Activated gamma-delta T cell (primary cell): ENCODE measurements around the gene SLC16A10.
"Not testable (repeated sequence)": the region's sequence is repeated elsewhere in the genome, so short reads cannot be mapped to it uniquely, and the experiment has no call there.

Source experiments
- DNase-seq: peaks from one replicate; lab custom pipeline; 2025; lab: John Stamatoyannopoulos, UW

Gene SLC16A10

DNA sequence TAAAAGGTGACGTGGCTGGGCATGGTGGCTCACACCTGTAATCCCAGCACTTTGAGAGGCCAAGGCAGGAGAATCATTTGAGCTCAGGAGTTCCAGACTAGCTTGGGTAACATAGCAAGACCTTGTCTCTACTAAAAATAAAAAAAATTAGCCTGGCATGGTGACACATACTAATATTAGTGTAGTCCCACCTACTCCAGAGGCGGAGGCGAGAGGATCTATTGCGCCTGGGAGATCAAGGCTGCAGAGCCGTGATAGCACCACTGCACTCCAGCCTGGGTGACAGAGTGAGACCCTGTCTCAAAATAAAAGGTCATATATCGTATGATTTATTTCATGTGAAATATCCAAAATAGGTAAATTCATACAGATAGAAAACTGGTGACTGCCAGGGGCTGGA is 132.5 kb downstream of the SLC16A10 start:
- DNase-seq = no peak

DNA sequence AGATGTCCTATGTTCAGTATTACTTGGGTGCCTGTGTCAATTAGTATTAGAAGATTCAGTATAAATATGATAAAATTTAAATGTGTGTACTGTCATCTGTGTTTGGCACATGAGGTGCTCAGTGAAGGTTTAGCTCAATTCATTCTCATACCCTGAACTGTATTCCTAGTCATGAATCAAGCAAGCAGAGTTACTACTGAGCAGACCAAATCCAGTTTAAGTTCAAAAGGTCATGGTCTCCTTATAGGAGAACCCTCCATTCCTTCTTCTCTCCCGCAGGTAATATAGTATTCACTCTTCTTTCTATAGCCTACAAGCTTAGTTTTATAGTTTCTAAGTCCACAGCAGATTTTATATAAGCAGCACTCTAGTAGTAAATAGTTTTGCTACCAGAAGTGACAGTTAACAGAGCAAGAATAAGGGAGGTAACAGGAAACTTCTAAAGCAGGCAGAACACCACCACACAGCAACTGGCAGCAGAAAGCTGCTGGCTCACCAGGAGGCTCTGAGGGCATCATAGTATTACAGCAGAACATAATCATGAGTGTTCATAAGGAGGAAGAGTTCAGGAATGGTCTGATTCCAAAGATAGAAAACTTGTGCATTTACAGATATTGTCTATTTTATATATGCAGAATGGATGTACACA is 133.2 kb downstream of the SLC16A10 start:
- no peak for DNase-seq

DNA sequence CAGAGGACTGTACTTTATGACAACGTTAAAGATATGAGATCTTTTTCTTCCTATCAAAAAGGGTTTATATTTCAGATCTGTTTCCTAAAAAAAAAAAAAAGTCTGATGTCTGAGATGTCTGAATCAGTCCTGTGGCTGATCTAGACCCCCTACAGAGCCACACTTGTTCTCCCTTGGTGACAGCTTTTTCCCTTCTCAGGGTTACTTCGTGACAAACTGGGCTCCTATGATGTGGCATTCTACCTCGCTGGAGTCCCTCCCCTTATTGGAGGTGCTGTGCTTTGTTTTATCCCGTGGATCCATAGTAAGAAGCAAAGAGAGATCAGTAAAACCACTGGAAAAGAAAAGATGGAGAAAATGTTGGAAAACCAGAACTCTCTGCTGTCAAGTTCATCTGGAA is 134.5 kb downstream of the SLC16A10 start:
- no peak for DNase-seq

DNA sequence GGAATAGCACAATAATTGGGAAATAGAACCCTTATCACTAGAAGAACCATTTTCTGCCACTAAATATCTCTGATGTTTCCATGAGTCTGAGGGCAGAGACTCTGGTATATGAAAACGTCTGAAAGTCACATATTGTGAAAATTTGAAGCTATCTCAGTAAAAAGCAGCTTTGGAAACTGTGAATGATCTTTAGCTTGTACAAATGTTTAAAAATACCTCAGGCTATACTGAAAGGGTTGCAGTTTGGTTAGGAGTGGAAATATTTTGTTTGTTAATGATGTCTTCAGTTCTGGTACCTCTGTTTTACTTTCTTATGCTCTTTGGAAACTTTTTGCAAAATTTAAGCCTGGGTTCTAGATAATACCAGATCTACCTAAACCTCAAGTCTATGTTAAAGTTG is 135.0 kb downstream of the SLC16A10 start:
- no peak for DNase-seq

DNA sequence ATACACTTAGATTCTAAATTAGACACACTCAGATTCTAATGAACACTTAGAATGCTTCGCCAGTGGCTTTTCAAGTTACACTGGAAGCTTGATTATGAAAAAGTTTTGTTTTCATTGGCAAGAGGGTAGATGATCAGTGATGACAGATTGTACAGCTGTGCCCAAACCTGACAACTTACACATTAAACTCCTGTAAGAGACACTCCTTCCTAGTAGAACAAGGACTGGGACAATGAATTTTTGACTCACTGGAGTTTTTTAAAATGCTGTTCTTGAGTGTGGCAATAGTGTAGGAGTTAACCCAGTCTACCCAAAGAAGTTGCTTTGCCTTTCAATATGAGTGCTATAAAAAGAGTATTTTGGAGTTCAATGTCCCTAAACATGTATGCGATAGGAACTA is 140.8 kb downstream of the SLC16A10 start:
- no peak for DNase-seq

DNA sequence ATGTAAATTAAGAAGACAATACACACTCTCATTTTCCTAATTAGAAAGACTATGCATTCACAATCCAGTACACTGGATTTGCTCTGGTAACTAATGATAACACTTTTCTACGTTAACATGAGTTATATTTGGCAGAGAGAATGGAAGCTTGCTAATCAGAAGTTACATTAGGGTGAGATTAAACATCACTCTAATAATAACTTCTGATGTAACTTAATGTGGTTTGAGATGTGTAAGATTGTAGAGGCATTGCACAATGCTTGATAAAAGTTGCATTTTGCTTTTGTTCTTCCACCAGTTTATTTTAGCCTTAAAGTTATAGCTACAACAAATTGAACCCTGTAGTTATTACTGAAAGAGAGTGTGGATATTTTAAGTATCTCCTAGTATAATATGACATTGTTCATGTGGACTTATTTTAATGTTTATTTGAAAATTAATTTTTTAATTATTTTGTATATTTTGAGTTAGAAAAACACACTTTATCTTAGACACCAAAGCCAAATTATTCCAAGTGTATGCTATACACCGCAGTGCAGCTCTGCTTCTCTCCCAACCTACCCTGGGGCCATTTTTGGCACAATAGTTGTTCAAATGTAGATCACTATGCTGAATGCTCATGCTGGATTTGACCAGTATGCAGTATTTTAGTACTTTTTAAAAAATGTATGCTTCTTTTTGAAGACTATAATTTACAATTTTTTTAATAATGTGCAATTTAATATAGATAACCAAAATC is 143.2 kb downstream of the SLC16A10 start:
- no peak for DNase-seq

DNA sequence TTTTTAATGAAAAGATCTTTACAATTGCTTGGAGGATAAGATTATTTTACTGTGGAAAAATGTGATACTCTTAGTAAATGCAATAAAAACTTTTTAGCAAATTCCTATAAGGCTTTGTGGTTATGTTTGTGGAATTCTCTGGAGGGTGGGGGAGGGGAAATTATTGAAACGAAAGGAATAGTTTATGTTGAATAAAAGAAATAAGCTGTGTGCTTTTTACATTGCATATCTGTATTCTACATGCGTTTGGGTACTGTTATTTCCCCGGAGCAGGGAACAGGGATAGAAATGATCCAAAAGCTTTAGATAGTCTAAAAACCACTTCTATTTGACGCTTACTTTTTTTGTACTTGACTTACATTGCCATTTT is 143.8 kb downstream of the SLC16A10 start:
- DNase-seq = no peak

DNA sequence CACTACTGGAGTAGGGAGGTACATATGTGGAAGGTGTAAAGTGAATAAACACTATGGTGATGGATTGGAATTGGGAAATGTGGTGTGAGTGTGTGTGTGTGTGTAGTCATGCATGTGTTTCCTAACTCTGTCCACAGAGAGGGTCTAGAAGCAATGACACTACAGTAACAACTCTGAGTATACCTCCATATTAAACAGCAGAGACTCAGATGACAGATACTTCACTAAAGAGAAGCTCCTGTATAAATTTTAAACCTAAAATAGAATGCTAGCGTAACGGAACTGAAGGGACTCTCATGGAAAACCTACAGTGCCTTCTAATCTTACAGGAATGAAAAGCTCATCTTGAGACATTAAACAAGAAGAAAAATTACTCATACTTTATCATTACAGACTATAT is 150.5 kb downstream of the SLC16A10 start:
- DNase-seq = no peak

DNA sequence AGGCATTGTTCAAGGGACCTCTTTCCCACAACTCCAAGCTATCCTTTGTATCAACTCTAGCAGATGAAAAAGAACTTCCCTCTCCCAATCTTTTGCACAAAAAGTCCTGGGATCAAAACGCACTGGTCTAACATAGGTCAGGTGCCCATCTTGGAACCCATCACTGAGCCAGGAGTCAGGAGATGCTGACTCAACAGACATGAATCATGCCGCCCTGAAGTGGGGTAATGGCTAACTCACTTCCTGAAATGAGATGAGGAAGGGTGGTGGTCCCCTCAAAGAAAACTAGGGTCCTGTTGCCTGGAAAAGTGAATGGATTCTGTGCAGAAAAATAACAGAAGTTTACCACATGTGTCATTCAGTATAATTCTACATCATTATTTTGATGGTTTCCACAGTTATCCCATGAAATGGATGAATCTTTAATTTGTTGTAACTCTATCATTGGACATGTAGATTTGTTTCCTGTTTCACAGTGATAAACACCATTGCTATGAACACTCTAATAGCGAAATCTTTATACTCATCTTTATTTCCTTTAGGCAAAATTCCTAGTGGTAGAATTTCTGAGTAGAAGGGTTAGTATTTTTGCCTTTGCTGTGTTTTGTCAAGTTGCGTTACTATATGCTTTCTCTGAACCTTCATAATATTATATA is 151.3 kb downstream of the SLC16A10 start:
- no peak for DNase-seq

DNA sequence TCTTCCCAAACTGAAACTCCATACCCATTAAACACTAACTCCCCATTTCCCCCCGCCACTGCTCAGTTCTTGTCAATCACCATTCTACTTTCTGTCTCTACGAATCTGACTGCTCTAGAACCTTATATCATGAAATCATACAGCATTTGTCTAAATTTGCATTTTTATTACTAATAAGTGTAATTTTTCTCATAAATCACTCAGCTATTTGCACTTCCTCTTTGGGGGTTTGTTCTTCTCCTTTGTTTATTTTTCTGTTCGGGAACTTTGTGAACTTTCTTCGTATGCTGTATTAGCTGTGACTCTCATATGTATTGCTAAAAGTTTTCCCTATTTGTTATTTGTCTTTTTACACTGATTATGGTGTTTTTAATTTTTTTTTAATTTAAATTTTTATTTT is 152.2 kb downstream of the SLC16A10 start:
- no peak for DNase-seq

DNA sequence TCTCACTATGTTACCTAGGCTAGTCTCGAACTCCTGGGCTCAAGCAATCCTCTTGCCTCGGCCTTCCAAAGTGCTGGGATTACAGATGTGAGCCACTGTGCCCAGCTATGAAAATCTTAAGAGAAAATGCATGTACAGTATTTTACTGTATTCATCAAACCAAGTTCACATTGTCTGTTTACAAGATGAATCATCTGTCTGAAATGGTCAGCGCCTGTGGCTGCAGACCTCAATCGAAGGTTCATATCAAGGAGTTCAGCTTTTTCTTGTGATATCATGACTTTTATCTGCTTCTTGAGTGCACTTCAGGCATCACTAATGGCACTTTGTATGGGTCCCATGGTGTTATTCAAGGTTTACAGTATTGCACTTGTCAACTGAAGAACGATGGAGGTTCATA is 155.1 kb downstream of the SLC16A10 start:
- no peak for DNase-seq

DNA sequence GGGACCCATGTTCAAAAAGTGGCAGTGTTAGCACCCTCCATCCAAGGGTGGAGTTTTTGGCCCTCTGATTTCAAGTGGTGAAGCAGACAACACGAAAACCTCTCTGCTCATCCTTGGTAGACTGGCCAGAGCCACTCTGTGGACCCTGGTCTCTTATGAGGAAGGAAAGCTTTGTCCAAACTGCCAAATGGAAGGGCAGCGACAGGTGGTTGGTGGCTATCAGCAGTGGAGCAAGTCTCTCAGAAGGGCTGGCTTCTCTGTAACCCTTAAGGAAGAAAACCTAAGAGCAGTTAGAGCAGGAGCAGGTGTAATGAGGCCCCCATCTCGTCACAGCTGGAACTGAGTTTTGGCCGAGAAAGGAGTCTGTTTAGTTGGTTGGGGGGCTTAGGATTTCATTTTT is 155.8 kb downstream of the SLC16A10 start:
- DNase-seq = no peak

DNA sequence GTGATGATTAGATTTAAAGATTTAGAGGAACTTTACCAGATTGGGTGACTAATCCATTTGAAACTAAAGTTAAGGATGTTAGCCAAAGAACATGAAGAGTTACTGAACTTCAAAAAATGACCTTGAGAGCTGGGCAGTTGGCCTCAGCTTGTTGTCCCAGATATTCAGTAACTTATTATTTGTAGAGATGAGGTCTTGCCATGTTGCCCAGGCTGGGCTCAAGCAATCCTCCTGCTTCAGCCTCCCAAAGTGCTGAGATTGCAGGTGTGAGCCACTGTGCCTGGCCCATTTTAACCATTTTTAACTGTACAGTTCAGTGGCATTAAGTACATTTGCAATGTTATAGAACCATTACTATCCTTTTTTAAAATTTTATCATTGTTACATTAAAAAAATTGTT is 161.5 kb downstream of the SLC16A10 start:
- DNase-seq = no peak

DNA sequence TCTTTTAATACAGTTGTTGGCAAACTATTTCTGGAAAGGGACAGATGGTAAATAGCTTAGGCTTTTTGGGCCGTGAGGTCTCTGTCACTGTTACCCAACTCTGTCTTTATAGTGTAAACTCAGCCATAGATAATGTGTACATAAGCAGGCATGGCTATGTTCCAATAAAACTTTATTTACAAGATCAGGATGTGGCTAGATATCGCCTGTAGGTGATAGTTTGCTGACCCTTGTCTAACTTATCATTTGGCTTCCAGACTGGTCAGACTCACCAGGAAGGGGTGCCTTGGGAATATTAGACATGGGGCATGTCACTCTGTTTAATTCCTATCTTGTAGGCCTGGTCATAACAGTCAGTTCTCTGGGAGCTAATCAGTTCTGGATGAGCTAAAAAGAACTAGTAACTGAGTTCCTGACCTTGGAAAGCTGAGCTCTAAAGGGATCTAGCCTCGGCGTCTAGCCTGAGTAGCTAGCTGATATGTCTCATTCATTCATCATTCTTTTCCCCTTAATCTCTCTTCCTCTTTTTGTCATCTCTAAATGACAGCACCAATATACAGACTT is 163.6 kb downstream of the SLC16A10 start:
- DNase-seq = no peak

DNA sequence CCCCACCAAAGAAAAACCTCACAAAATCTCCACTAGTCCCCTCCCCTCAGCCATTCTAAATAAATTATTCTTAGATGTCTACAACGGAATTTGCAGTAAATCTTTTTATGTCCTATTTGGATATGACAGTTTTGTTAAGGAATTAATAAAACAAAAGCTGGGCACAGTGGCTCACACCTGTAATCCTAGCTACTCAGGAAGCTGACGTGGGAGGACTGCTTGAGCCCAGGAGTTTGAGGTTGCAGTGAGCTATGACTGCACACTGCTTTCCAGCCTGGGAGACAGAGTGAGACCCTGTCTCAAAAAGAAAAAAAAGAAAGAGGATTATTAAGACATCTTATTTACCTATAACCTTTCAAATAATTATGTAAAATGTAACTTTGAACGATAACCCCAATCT is 165.4 kb downstream of the SLC16A10 start:
- no peak for DNase-seq

DNA sequence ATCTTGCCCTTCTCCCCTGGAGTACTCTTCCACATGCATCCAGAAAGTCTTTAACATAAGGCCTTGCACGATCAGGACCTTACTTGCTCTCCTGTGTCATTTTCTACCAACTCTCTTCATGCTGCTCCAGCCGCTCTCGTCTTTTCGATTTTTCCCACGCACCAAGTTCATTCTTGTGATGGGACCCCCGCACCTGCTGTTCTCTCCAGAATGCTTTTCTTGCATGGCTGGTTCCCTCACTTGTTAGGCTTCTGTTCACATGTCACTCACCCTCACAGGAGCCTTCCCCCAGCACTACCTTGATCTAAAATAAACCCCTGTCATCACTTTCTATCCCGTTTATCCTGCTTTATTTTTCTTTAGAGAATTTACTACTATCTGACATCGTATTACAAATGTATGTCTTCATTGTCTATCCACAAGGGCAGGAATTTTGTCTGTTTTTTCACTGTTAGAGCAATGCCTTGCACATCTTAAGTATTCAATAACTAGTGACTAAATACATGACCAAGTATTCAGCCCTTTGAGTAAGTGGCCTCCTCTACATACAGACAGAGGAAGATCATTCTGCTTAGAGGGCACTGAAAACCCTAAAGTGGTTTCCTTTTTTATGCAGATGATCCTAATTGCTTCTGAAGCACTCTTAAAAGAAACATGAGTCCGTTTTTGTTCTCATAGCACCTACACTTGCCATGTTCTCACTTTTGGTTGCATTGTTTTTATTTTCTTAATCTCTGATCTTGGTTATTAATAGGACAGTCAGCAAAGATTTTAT is 166.9 kb downstream of the SLC16A10 start:
- DNase-seq = no peak

DNA sequence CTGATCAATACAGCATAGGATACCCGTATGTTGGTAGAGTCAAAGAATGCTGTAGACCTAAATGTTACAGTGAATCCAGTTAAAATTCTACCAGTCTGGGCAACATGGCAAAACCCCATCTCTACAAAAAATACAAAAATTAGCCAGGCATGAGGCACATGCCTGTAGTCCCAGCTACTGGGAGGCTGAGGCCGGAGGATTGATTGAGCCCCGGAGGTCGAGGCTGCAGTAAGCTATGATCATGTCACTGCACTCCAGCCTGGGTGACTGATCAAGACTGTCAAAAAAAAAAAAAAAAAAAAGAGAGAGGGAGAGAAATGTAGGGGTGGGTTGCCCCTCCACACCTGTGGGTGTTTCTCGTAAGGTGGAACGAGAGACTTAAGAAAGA is 167.5 kb downstream of the SLC16A10 start:
- no peak for DNase-seq

DNA sequence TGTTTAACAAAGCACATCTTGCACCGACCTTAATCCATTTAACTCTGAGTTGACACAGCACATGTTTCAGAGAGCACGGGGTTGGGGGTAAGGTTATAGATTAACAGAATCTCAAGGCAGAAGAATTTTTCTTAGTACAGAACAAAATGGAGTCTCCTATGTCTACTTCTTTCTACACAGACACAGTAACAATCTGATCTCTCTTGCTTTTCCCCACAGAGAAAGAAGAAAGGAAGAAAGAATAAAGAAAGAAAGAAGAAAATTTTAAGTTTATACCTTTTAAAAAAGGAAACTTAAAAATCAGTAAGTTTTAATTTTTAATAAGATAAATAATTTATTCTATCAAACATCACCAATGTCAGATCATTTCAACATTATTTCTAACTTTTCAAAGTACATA is 168.5 kb downstream of the SLC16A10 start:
- DNase-seq = not testable (repeated sequence)

DNA sequence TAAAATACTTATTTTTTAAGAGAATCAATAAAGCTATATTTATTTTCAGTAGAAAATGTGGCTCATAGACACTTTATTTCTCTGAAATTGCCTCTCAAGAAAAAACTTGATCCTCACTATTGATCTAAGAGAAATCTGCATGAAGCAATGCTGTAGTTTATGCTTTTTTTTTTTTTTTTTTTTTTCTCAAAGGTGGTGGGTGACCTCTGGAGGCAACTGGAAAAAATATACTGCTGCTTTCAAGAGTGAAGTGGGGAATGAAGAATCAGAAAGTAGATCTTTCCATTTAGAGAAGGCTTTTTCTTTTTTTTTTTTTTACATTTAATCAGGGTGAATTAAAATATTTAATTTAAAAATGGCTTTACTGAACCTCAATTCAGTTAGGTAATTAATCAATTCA is 169.3 kb downstream of the SLC16A10 start:
- no peak for DNase-seq

DNA sequence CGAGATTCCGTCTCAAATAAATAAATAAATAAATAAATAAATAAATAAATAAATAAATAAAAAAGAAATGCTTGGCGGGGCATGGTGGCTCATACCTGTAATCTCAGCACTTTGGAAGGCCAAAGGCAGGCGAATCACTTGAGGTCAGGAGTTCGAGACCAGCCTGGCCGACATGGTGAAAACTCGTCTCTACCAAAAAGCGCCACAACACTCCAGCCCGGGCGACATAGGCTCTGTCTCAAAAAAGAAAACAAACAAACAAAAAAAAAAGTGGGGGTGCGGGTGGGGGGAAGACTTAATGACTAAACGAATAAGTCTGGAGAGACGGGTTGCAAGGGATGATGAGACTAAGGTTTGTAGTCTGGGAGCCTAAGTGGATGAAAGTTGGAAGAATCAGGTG is 170.7 kb downstream of the SLC16A10 start:
- DNase-seq = no peak

DNA sequence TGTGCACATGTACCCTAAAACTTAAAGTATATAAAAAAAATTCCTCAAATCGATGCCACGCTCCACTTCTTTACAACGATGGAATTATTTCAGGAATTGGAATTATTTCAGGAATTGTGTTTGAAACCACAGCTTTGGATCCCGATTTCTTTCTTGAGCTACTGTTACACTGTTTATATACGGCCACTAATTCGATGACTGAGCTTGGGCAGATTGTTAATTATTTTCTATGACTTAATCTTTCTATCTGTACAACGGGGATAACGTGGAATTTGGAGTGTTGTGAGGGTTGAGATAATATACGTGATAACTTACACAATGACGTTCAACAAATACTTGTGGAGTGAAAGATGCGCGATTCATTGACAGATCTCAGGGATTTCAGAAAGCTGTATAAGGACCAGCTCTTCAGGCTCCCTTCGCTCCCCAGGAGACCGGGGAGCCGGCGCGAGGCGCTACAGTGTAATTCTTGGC is 171.3 kb downstream of the SLC16A10 start:
- DNase-seq = no peak
